SK-N-SH (cell line): ENCODE data around the gene EXOC2. TPM values are rescaled to one million over a fixed set of nuclear protein-coding genes. Genes with fewer than 3 reads are reported as not detected.

Experiments used
- CTCF ChIA-PET: fragments of 300-600, 350-600 bp; formaldehyde crosslinking; extraction: SDS; loops from one replicate; lab custom pipeline; 2021; lab: Yijun Ruan, JAX
- POLR2A ChIA-PET: fragments of 350-600 bp; sonication (Branson Sonifier 250); formaldehyde crosslinking; extraction: SDS; loops from one replicate; lab custom pipeline; 2020; ENCODE audit warnings: antibody characterized with exemption, inconsistent platforms; lab: Yijun Ruan, JAX
- DNase-seq: peaks from one replicate; pipeline ENCODE4 v3.0.0; 2012
- H2AFZ ChIP-seq: fragments of 200-600 bp; sonication (generic); 2 replicates; pipeline ENCODE4 v1.8.1; 2016; ENCODE audit warnings: antibody characterized with exemption, mild to moderate bottlenecking, low read depth
- H3F3A ChIP-seq: fragments of 200-600 bp; sonication (generic); replicated peaks from 2 replicates; pipeline ENCODE3; 2016; ENCODE audit warnings: antibody characterized with exemption, mild to moderate bottlenecking; ENCODE audit not compliant: insufficient read depth
- H3K27ac ChIP-seq, 2 experiments: fragments of 200-500 bp in 1 of 2; fragments of 200-600 bp in 1 of 2; sonication (Bioruptor generic) in 1 of 2; sonication (generic), shearing (Covaris generic) in 1 of 2; 2 replicates each; pipeline versions ENCODE4 v1.5.1 to v1.6.1; 2014 to 2016; ENCODE audit warnings: low read depth in 2 of 2, inconsistent platforms in 1 of 2, low read length in 1 of 2, mild to moderate bottlenecking in 1 of 2, mixed read lengths in 1 of 2
- H3K27me3 ChIP-seq: fragments of 200-600 bp; sonication (generic), shearing (Covaris generic); 2 replicates; pipeline ENCODE4 v1.6.1; 2016; ENCODE audit warnings: mixed run types; ENCODE audit not compliant: insufficient read depth
- H3K36me3 ChIP-seq, 2 experiments: fragments of 200-500 bp in 1 of 2; fragments of 200-600 bp in 1 of 2; sonication (Bioruptor generic) in 1 of 2; sonication (generic) in 1 of 2; replicated peaks in 1 of 2; 2 replicates each; pipeline versions ENCODE3 to v1.5.1; 2014 to 2016; ENCODE audit warnings: low read length in 1 of 2, mild to moderate bottlenecking in 1 of 2; ENCODE audit not compliant: insufficient read depth in 2 of 2, control insufficient read depth in 1 of 2
- H3K4me1 ChIP-seq, 2 experiments: fragments of 200-500 bp in 1 of 2; fragments of 200-600 bp in 1 of 2; sonication (Bioruptor generic) in 1 of 2; sonication (generic), shearing (Covaris generic) in 1 of 2; 2 replicates each; pipeline versions ENCODE4 v1.5.1 to v1.6.1; 2014 to 2016; ENCODE audit warnings: low read depth in 1 of 2, low read length in 1 of 2, mixed run types in 1 of 2; ENCODE audit not compliant: insufficient read depth in 2 of 2, control insufficient read depth in 1 of 2
- H3K4me2 ChIP-seq: fragments of 200-600 bp; sonication (generic), shearing (Covaris generic); 2 replicates; pipeline ENCODE4 v1.6.1; 2017; ENCODE audit warnings: mixed run types
- H3K4me3 ChIP-seq, 2 experiments: fragments of 200-500 bp in 1 of 2; fragments of 200-600 bp in 1 of 2; sonication (Bioruptor generic) in 1 of 2; sonication (generic), shearing (Covaris generic) in 1 of 2; 2 replicates each; pipeline versions ENCODE4 v1.5.1 to v1.8.1; 2014 to 2016; ENCODE audit warnings: low read depth in 2 of 2, inconsistent platforms in 1 of 2, low read length in 1 of 2, mild to moderate bottlenecking in 1 of 2, mixed read lengths in 1 of 2, moderate library complexity in 1 of 2
- H3K79me2 ChIP-seq: fragments of 200-600 bp; sonication (generic); 2 replicates; pipeline ENCODE4 v1.8.1; 2017; ENCODE audit warnings: mild to moderate bottlenecking; ENCODE audit not compliant: insufficient read depth
- H3K9ac ChIP-seq: fragments of 200-600 bp; sonication (generic); 2 replicates; pipeline ENCODE4 v1.6.1; 2017; ENCODE audit warnings: mixed run types
- H3K9me2 ChIP-seq: fragments of 200-600 bp; sonication (generic); 2 replicates; pipeline ENCODE4 v1.6.1; 2017; ENCODE audit warnings: mixed run types
- H3K9me3 ChIP-seq: fragments of 200-600 bp; sonication (generic); 2 replicates; pipeline ENCODE4 v1.6.1; 2017; ENCODE audit warnings: mixed run types, mild to moderate bottlenecking, moderate library complexity
- H4K20me1 ChIP-seq: fragments of 200-600 bp; sonication (generic); 2 replicates; pipeline ENCODE4 v1.6.1; 2017; ENCODE audit warnings: mild to moderate bottlenecking, mixed run types; ENCODE audit not compliant: insufficient read depth
- CHD2 ChIP-seq: fragments of 150-350 bp; IDR thresholded peaks from 2 replicates; pipeline ENCODE4 v1.6.1; 2018; ENCODE audit warnings: low read length; ENCODE audit not compliant: partially characterized antibody
- ELF1 ChIP-seq: IDR thresholded peaks from 2 replicates; pipeline ENCODE4 v1.4.0; 2012
- EZH2phosphoT487 ChIP-seq: fragments of 200-600 bp; sonication (generic); IDR thresholded peaks from 2 replicates; pipeline ENCODE4 v1.6.1; 2017; ENCODE audit warnings: low read depth, mixed run types, mild to moderate bottlenecking, antibody characterized with exemption, moderate library complexity, borderline replicate concordance
- RAD21 ChIP-seq: IDR thresholded peaks from 2 replicates; pipeline ENCODE4 v1.6.1; 2012; ENCODE audit warnings: mild to moderate bottlenecking, low read length
- REST ChIP-seq: IDR thresholded peaks from 2 replicates; pipeline ENCODE4 v1.6.1; 2012; ENCODE audit warnings: mild to moderate bottlenecking, low read depth, low read length, moderate library complexity
- SIN3A ChIP-seq: IDR thresholded peaks from 2 replicates; pipeline ENCODE4 v1.6.1; 2012; ENCODE audit warnings: low read depth, mild to moderate bottlenecking, low read length, moderate library complexity, borderline replicate concordance
- TEAD4 ChIP-seq: IDR thresholded peaks from 2 replicates; pipeline ENCODE4 v1.4.0; 2012; ENCODE audit warnings: mild to moderate bottlenecking, borderline replicate concordance; ENCODE audit not compliant: insufficient read depth
- WGBS: methylation state at CpG from one replicate; pipeline ENCODE4 v1.1.6; 2017; ENCODE audit warnings: low lambda C conversion rate; 5-methylcytosine and 5-hydroxymethylcytosine counted together
- polyA plus RNA-seq, 3 experiments: library from polyadenylated mRNA; depleted of rRNA; stranded (reverse); fragments of >200 nt; gene quantifications; 2 replicates each; pipeline ENCODE4 v1.2.3, GENCODE V29; 2012
- TF ChIP-seq, protein P1 (sequence below): IDR thresholded peaks from 2 replicates; pipeline ENCODE4 v1.4.0; 2012; ENCODE audit warnings: low read depth, borderline replicate concordance
- TF ChIP-seq, protein P2 (sequence below): IDR thresholded peaks from 2 replicates; pipeline ENCODE4; 2012

The EXOC2 gene
- polyA plus RNA-seq, 1 of the 3 experiments (the other 2 are of a cell fraction) = 10.6 TPM

- TF ChIP-seq, protein P1, sequence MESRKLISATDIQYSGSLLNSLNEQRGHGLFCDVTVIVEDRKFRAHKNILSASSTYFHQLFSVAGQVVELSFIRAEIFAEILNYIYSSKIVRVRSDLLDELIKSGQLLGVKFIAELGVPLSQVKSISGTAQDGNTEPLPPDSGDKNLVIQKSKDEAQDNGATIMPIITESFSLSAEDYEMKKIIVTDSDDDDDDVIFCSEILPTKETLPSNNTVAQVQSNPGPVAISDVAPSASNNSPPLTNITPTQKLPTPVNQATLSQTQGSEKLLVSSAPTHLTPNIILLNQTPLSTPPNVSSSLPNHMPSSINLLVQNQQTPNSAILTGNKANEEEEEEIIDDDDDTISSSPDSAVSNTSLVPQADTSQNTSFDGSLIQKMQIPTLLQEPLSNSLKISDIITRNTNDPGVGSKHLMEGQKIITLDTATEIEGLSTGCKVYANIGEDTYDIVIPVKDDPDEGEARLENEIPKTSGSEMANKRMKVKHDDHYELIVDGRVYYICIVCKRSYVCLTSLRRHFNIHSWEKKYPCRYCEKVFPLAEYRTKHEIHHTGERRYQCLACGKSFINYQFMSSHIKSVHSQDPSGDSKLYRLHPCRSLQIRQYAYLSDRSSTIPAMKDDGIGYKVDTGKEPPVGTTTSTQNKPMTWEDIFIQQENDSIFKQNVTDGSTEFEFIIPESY = no peak
- TF ChIP-seq RAD21 (no peak), REST (no peak)
- TF ChIP-seq, protein P2, sequence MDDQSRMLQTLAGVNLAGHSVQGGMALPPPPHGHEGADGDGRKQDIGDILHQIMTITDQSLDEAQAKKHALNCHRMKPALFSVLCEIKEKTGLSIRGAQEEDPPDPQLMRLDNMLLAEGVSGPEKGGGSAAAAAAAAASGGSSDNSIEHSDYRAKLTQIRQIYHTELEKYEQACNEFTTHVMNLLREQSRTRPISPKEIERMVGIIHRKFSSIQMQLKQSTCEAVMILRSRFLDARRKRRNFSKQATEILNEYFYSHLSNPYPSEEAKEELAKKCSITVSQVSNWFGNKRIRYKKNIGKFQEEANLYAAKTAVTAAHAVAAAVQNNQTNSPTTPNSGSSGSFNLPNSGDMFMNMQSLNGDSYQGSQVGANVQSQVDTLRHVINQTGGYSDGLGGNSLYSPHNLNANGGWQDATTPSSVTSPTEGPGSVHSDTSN = no peak
Measured at GRCh38 chr6:530425-530824, 162.5 kb downstream of the EXOC2 start (continued).

DNA sequence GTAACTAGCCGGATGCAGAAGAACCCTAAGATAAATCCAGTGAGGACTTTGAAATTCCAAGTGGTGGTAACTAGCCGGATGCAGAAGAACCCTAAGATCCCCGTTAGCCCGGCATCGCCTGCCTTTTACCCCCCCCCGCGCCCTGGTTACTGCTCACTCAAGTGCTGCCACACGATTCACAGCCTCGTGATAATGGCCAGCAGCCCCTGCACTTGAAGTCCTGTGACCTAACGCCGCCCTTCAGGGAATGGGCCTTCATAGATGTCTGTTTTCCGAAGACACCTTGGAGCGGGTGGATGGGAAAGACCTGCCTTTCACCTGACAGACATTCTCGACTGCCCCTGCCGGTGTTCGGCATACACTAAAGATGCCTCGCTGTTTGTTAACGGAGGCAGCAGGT, 163.9 kb downstream of the EXOC2 start:
- no peak overlapping the region for H3K9ac ChIP-seq
- H3K9me2 ChIP-seq = no peaks in the 10 kb centered on the region
- POLR2A ChIA-PET = no interaction called here
- H3K4me2 ChIP-seq = no peak overlapping the region
- no peaks in the 10 kb centered on the region for H3K27me3 ChIP-seq
- CTCF ChIA-PET = no interaction called here
- H2AFZ ChIP-seq = no peak overlapping the region
- H3K9me3 ChIP-seq = no peaks in the 10 kb centered on the region
- no peak overlapping the region for H3K27ac ChIP-seq
- DNase-seq = no peak
- H3K4me3 ChIP-seq = no peak overlapping the region
- no peak for TF ChIP-seq SIN3A
- no peak for TF ChIP-seq TEAD4
- H3K36me3 ChIP-seq = peaks cover 10 to 18% of the 10 kb centered on the region in 2 experiments
- H4K20me1 ChIP-seq = no peaks in the 10 kb centered on the region
- H3K4me1 ChIP-seq = no peaks in the 10 kb centered on the region; a peak in 1 of 4 replicates
- no peaks in the 10 kb centered on the region for H3F3A ChIP-seq
- 95% methylated on average over 14 of the region's 18 CpGs for WGBS
- no peaks in the 10 kb centered on the region for H3K79me2 ChIP-seq

DNA sequence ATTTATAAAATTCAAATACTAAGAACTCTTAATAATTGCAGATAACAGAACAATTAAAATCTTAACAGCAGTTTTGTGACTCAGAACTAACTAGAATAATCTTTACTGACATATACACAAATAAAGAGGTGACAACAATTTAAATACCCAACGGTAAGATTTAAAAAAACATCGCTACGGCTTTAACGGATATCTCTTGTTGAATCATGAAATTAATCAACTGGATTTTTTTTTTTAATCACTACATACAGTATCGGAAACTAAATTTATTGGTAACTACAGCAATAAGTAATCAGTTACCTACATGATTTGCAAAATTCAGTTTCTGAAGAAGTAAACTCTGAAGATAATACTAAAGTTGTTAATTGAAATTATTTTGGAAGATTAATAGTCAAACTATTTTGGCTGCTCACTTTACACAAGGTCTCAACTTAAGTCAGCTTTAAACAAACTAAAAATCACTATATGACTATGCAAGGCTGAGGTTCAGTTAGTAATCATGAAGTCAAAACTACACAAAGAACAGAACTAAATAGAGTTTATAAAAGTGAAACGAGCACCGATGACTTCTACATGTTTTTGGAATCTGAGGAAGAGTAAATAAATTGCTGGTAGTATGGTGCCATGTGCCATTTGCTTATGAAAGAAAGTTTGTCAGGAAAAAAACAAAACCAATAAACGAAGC, 164.8 kb downstream of the EXOC2 start:
- POLR2A ChIA-PET = no interaction called here
- Histone ChIP-seq H3K4me3 (no peak overlapping the region), H2AFZ (no peak overlapping the region), H3K36me3 (peaks cover 15 to 23% of the 10 kb centered on the region in 2 experiments), H3K4me1 (no peaks in the 10 kb centered on the region; a peak in 1 of 4 replicates), H3K27ac (no peak overlapping the region), H3K79me2 (no peaks in the 10 kb centered on the region), H3K4me2 (no peak overlapping the region), H3K9me3 (no peaks in the 10 kb centered on the region), H3K9me2 (no peaks in the 10 kb centered on the region), H3F3A (no peaks in the 10 kb centered on the region), H3K27me3 (no peaks in the 10 kb centered on the region), H3K9ac (no peak overlapping the region), H4K20me1 (no peaks in the 10 kb centered on the region)
- TF ChIP-seq ELF1 (no peak), EZH2phosphoT487 (no peak), CHD2 (no peak)
- 94% methylated on average over 8 of the region's 8 CpGs for WGBS
- DNase-seq = no peak
- CTCF ChIA-PET = no interaction called here
